ENCODE data around the gene CNKSR3.
"Not testable (repeated sequence)": the region's sequence is repeated elsewhere in the genome, so short reads cannot be mapped to it uniquely, and the experiment has no call there.

Gene CNKSR3

GRCh38 chr6:154516276-154516675, 5.8 kb upstream of the CNKSR3 start:
- H3K4me2 ChIP-seq (ENCODE audit: insufficient read depth, low read length): no peak overlapping the region
- ATAC-seq (ENCODE audit: insufficient read depth, low read depth): no peak

GRCh38 chr6:154515826-154516225, 5.3 kb upstream of the CNKSR3 start:
- Histone ChIP-seq H4K20me1 (ENCODE audit: insufficient read depth, low read length) (no peaks in the 10 kb centered on the region), H3K27ac (ENCODE audit: low read length) (no peak overlapping the region), H3K9me3 (ENCODE audit: insufficient read depth, low read length, severe bottlenecking) (no peaks in the 10 kb centered on the region), H3K27me3 (ENCODE audit: insufficient read depth, low read length, poor library complexity) (no peaks in the 10 kb centered on the region), H3K4me3 (ENCODE audit: low read depth in 1 of 2, low read length in 2 of 2) (no peak overlapping the region), H3K4me1 (ENCODE audit: insufficient read depth, low read length) (no peaks in the 10 kb centered on the region), H3K79me2 (ENCODE audit: insufficient read depth, low read length) (no peaks in the 10 kb centered on the region), H2AFZ (ENCODE audit: low read depth, low read length) (no peak overlapping the region), H3K9ac (ENCODE audit: low read depth, low read length) (no peak overlapping the region), H3K36me3 (ENCODE audit: insufficient read depth, low read length) (no peaks in the 10 kb centered on the region), H3K4me2 (ENCODE audit: insufficient read depth, low read length) (no peak overlapping the region)
- TF ChIP-seq, protein P1, sequence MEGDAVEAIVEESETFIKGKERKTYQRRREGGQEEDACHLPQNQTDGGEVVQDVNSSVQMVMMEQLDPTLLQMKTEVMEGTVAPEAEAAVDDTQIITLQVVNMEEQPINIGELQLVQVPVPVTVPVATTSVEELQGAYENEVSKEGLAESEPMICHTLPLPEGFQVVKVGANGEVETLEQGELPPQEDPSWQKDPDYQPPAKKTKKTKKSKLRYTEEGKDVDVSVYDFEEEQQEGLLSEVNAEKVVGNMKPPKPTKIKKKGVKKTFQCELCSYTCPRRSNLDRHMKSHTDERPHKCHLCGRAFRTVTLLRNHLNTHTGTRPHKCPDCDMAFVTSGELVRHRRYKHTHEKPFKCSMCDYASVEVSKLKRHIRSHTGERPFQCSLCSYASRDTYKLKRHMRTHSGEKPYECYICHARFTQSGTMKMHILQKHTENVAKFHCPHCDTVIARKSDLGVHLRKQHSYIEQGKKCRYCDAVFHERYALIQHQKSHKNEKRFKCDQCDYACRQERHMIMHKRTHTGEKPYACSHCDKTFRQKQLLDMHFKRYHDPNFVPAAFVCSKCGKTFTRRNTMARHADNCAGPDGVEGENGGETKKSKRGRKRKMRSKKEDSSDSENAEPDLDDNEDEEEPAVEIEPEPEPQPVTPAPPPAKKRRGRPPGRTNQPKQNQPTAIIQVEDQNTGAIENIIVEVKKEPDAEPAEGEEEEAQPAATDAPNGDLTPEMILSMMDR (IDR thresholded peaks at IDR 0.05; ENCODE audit: borderline replicate concordance, extremely low read depth, low read length, poor library complexity, severe bottlenecking): no peak
- TF ChIP-seq EZH2 (IDR thresholded peaks at IDR 0.05; ENCODE audit: borderline replicate concordance, low read depth, low read length, severe bottlenecking): no peak
- no peak for ATAC-seq (ENCODE audit: insufficient read depth, low read depth)
- no peak for DNase-seq

More at GRCh38 chr6:154516276-154516675, 5.8 kb upstream of the CNKSR3 start:
- no peaks in the 10 kb centered on the region for H3K27me3 ChIP-seq (ENCODE audit: insufficient read depth, low read length, poor library complexity)
- no peaks in the 10 kb centered on the region for H4K20me1 ChIP-seq (ENCODE audit: insufficient read depth, low read length)
- no peak overlapping the region for H3K9ac ChIP-seq (ENCODE audit: low read depth, low read length)
- no peaks in the 10 kb centered on the region for H3K9me3 ChIP-seq (ENCODE audit: insufficient read depth, low read length, severe bottlenecking)
- no peaks in the 10 kb centered on the region for H3K79me2 ChIP-seq (ENCODE audit: insufficient read depth, low read length)
- no peak overlapping the region for H2AFZ ChIP-seq (ENCODE audit: low read depth, low read length)
- no peak overlapping the region for H3K4me3 ChIP-seq (ENCODE audit: low read depth in 1 of 2, low read length in 2 of 2)
- H3K36me3 ChIP-seq (ENCODE audit: insufficient read depth, low read length): no peaks in the 10 kb centered on the region
- no peak for TF ChIP-seq EZH2 (IDR thresholded peaks at IDR 0.05; ENCODE audit: borderline replicate concordance, low read depth, low read length, severe bottlenecking)
- TF ChIP-seq, protein P1 (IDR thresholded peaks at IDR 0.05; ENCODE audit: borderline replicate concordance, extremely low read depth, low read length, poor library complexity, severe bottlenecking): no peak
- H3K4me1 ChIP-seq (ENCODE audit: insufficient read depth, low read length): no peaks in the 10 kb centered on the region
- no peak for DNase-seq
- H3K27ac ChIP-seq (ENCODE audit: low read length): no peak overlapping the region

- H3K4me3 ChIP-seq (ENCODE audit: low read depth in 1 of 2, low read length in 2 of 2); H3K9me3 ChIP-seq (ENCODE audit: insufficient read depth, low read length, severe bottlenecking); ATAC-seq (ENCODE audit: insufficient read depth, low read depth); H3K4me1 ChIP-seq (ENCODE audit: insufficient read depth, low read length); H4K20me1 ChIP-seq (ENCODE audit: insufficient read depth, low read length); H3K27me3 ChIP-seq (ENCODE audit: insufficient read depth, low read length, poor library complexity); DNase-seq; H3K36me3 ChIP-seq (ENCODE audit: insufficient read depth, low read length); H3K9ac ChIP-seq (ENCODE audit: low read depth, low read length); H3K27ac ChIP-seq (ENCODE audit: low read length); H2AFZ ChIP-seq (ENCODE audit: low read depth, low read length); H3K79me2 ChIP-seq (ENCODE audit: insufficient read depth, low read length); H3K4me2 ChIP-seq (ENCODE audit: insufficient read depth, low read length): not testable (repeated sequence)
These were observed 4.6 kb upstream of the CNKSR3 start for GRCh38 chr6:154515076-154515475.

DNA sequence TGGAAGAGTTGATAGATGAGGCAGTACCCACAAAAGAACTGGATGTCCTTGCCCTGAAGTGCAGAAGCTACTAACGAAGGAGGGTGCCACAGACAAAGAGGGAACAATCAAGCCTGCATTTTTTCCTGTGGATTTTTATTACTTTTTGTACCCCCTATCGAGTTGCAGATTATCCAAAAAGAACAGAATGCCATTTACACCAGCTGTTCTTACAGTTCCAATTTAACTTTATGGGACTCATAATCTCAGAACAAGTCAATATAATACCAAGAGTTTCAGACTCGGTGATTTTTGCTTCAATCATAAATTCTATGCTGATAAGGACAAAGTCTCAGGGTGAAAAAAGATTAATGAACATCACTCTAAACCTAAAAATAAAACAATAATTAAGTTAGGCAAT, 4.0 kb upstream of the CNKSR3 start:
- H3K9me3 ChIP-seq (ENCODE audit: insufficient read depth, low read length, severe bottlenecking): no peaks in the 10 kb centered on the region
- DNase-seq (no peak), ATAC-seq (ENCODE audit: insufficient read depth, low read depth) (no peak)
- no peaks in the 10 kb centered on the region for H3K79me2 ChIP-seq (ENCODE audit: insufficient read depth, low read length)
- peaks cover 7% of the 10 kb centered on the region for H3K27me3 ChIP-seq (ENCODE audit: insufficient read depth, low read length, poor library complexity)
- no peaks in the 10 kb centered on the region for H3K36me3 ChIP-seq (ENCODE audit: insufficient read depth, low read length)
- no peaks in the 10 kb centered on the region for H4K20me1 ChIP-seq (ENCODE audit: insufficient read depth, low read length)
- no peak overlapping the region for H2AFZ ChIP-seq (ENCODE audit: low read depth, low read length)
- no peak overlapping the region for H3K27ac ChIP-seq (ENCODE audit: low read length)
- no peak overlapping the region for H3K4me2 ChIP-seq (ENCODE audit: insufficient read depth, low read length)
- no peak overlapping the region for H3K4me3 ChIP-seq (ENCODE audit: low read depth in 1 of 2, low read length in 2 of 2)
- H3K4me1 ChIP-seq (ENCODE audit: insufficient read depth, low read length): no peaks in the 10 kb centered on the region
- no peak for TF ChIP-seq EZH2 (IDR thresholded peaks at IDR 0.05; ENCODE audit: borderline replicate concordance, low read depth, low read length, severe bottlenecking)
- TF ChIP-seq, protein P1 (IDR thresholded peaks at IDR 0.05; ENCODE audit: borderline replicate concordance, extremely low read depth, low read length, poor library complexity, severe bottlenecking): no peak
- no peak overlapping the region for H3K9ac ChIP-seq (ENCODE audit: low read depth, low read length)

Measured in DND-41 (cell line).